K562 (cell line): ENCODE data around the gene SLAMF6. TPM values are rescaled to one million over a fixed set of nuclear protein-coding genes. Genes with fewer than 3 reads are reported as not detected.
A peak's percentile ranks its signal among the peaks of the same experiment; 100 is the strongest.

Experiments
- ATAC-seq: fragments of 200-7000 bp; cut with Tn5 transposase; 3 replicates; pipeline ENCODE4 v1.9.1; 2020; ENCODE audit warnings: moderate library complexity
- BruUV-seq: library from RNA; stranded (reverse); fragments of 400-500 nt; replicated peaks from 2 replicates; lab custom pipeline; 2021; lab: Mats Ljungman, UMichigan
- CTCF ChIA-PET: fragments of 300-600 bp; formaldehyde crosslinking; extraction: SDS; loops from one replicate; lab custom pipeline; 2021; ENCODE audit warnings: low intra/inter-chr PET ratio; lab: Yijun Ruan, JAX
- POLR2A ChIA-PET: fragments of 300-600, 350-650 bp; sonication (Branson Sonifier 250); formaldehyde crosslinking; extraction: SDS; loops from one replicate; lab custom pipeline; 2021; ENCODE audit warnings: antibody characterized with exemption, inconsistent platforms; lab: Yijun Ruan, JAX
- DNase-seq, 4 experiments: peaks; one replicate each; pipeline versions ENCODE4 v3.0.0 to v3.0.0-alpha.2; 2011 to 2018; ENCODE audit warnings: low spot score in 3 of 4, mixed read lengths in 3 of 4; ENCODE audit errors: extremely low read depth in 1 of 4
- FAIRE-seq: peaks from 2 replicates; lab custom pipeline; 2011; peaks lifted over from hg19 to GRCh38; lab: Jason Lieb, UNC
- H2AFZ ChIP-seq: 2 replicates; pipeline ENCODE4 v1.6.0; 2011; ENCODE audit warnings: low read depth, low read length, control low read depth, inconsistent platforms
- H3K27ac ChIP-seq: fragments of 200-600 bp; 3 replicates; pipeline ENCODE4 v1.8.0; 2011; ENCODE audit warnings: low read depth, mild to moderate bottlenecking, control low read depth, inconsistent platforms, low read length, moderate library complexity, mixed read lengths; ENCODE audit errors: extremely low read depth
- H3K27me3 ChIP-seq, 2 experiments: fragments of 300-600 bp in 1 of 2; 2 replicates in 1 of 2; 3 replicates in 1 of 2; pipeline versions ENCODE4 v1.6.0 to v1.8.0; 2011; ENCODE audit warnings: inconsistent platforms in 2 of 2, low read length in 2 of 2, mild to moderate bottlenecking in 1 of 2, mixed read lengths in 1 of 2, moderate library complexity in 1 of 2; ENCODE audit not compliant: control insufficient read depth in 2 of 2, insufficient read depth in 2 of 2
- H3K36me3 ChIP-seq: fragments of 300-600 bp; 3 replicates; pipeline ENCODE4 v1.8.0; 2011; ENCODE audit warnings: mild to moderate bottlenecking, low read length, inconsistent platforms; ENCODE audit not compliant: control insufficient read depth, insufficient read depth
- H3K4me1 ChIP-seq, 2 experiments: fragments of 200-600 bp in 1 of 2; replicated peaks in 1 of 2; 2 replicates in 1 of 2; 3 replicates in 1 of 2; pipeline versions ENCODE4 v1.5.1 to v1.8.0; 2011; ENCODE audit warnings: inconsistent platforms in 2 of 2, low read length in 2 of 2, mild to moderate bottlenecking in 1 of 2, mixed read lengths in 1 of 2, moderate library complexity in 1 of 2; ENCODE audit not compliant: control insufficient read depth in 2 of 2, insufficient read depth in 2 of 2
- H3K4me2 ChIP-seq: 2 replicates; pipeline ENCODE4 v1.6.1; 2011; ENCODE audit warnings: low read length, control low read depth, inconsistent platforms, mixed read lengths; ENCODE audit not compliant: insufficient read depth
- H3K4me3 ChIP-seq: fragments of 200-600 bp; sonication (generic), shearing (Covaris generic); 2 replicates; pipeline ENCODE4 v1.5.1; 2016; ENCODE audit warnings: control low read depth, inconsistent platforms
- H3K79me2 ChIP-seq: fragments of 200-600 bp; 3 replicates; pipeline ENCODE4 v1.8.0; 2011; ENCODE audit warnings: low read length, inconsistent platforms; ENCODE audit not compliant: control insufficient read depth, insufficient read depth
- H3K9ac ChIP-seq, 2 experiments: 2 replicates each; pipeline versions ENCODE4 v1.6.0 to v1.6.1; 2011; ENCODE audit warnings: low read depth in 2 of 2, low read length in 2 of 2, control low read depth in 1 of 2, inconsistent platforms in 1 of 2, mild to moderate bottlenecking in 1 of 2, mixed read lengths in 1 of 2; ENCODE audit not compliant: insufficient read depth in 1 of 2
- H3K9me1 ChIP-seq: one replicate; pipeline ENCODE4 v1.6.0; 2011; ENCODE audit warnings: inconsistent platforms, mild to moderate bottlenecking, low read length, moderate library complexity; ENCODE audit not compliant: control insufficient read depth, insufficient read depth
- H3K9me3 ChIP-seq: replicated peaks from 2 replicates; pipeline ENCODE4 v1.5.1; 2011; ENCODE audit warnings: low read depth, low read length, inconsistent platforms; ENCODE audit not compliant: control insufficient read depth, insufficient read depth
- H4K20me1 ChIP-seq: replicated peaks from 2 replicates; pipeline ENCODE4 v1.6.1; 2011; ENCODE audit warnings: low read length, inconsistent platforms, mixed read lengths; ENCODE audit not compliant: control insufficient read depth, insufficient read depth
- ATF3 ChIP-seq, 2 experiments: fragments of 450-650 bp in 1 of 2; sonication (generic) in 1 of 2; formaldehyde crosslinking in 1 of 2; IDR thresholded peaks in 1 of 2; conservative IDR thresholded peaks in 1 of 2; 2 replicates each; pipeline versions ENCODE4 v1.6.1 to v1.8.1; 2016 to 2023; ENCODE audit warnings: mild to moderate bottlenecking in 2 of 2, moderate library complexity in 2 of 2, inconsistent platforms in 1 of 2, missing genetic modification reagents in 1 of 2
- CTCFL ChIP-seq: IDR thresholded peaks from 2 replicates; pipeline ENCODE4 v1.6.1; 2011; ENCODE audit warnings: borderline replicate concordance, low read depth, mild to moderate bottlenecking, moderate library complexity, low read length; ENCODE audit not compliant: insufficient read depth, poor library complexity, severe bottlenecking
- FOSL1 ChIP-seq: fragments of 200-800 bp; sonication (Bioruptor generic); conservative IDR thresholded peaks from 2 replicates; pipeline ENCODE4 v1.6.1; 2016; ENCODE audit warnings: missing genetic modification characterization, missing compliant biosample characterization
- NFIX ChIP-seq: fragments of 250-450 bp; sonication (Bioruptor Pico); IDR thresholded peaks from 2 replicates; pipeline ENCODE4 v1.4.0; 2020; ENCODE audit warnings: low read depth, mild to moderate bottlenecking, moderate library complexity
- WGBS: fragments of 100-300 bp; shearing (Covaris generic); methylation state at CpG from one replicate; pipeline ENCODE4 v1.1.6; 2016; ENCODE audit warnings: low coverage, mixed read lengths; ENCODE audit not compliant: insufficient coverage; ENCODE audit errors: missing lambda C conversion rate; 5-methylcytosine and 5-hydroxymethylcytosine counted together
- in situ Hi-C: fragments of 300-500 bp; cut with MboI; formaldehyde crosslinking; loops from 4 replicates; pipeline ENCODE4 v1.15.0; 2018; ENCODE audit warnings: inconsistent platforms, mixed read lengths
- intact Hi-C: fragments of 100-400 bp; cut with micrococcal nuclease; formaldehyde crosslinking; loops from 2 replicates; pipeline ENCODE4 v1.14.2; 2022
- polyA plus RNA-seq, 8 experiments: library from polyadenylated mRNA; depleted of rRNA in 4 of 8; stranded (reverse) in 5 of 8; unstranded in 3 of 8; fragments of >200 nt; fragmentation: Nextera tagmentation in 2 of 8; fragmentation: Illumina TruSeq in 1 of 8; extraction: Ambion mirVana in 2 of 8; extraction: Trizol in 1 of 8; gene quantifications; 2 replicates each; pipeline versions ENCODE4 v1.2.1 to v1.2.3, GENCODE V29; 2011 to 2014; ENCODE audit warnings: inconsistent platforms in 1 of 8, missing spikeins in 1 of 8
- total RNA-seq, 7 experiments: library from RNA; depleted of rRNA in 6 of 7; stranded (reverse); fragments of >200 nt in 6 of 7; fragmentation: Illumina TruSeq in 2 of 7; extraction: Trizol in 2 of 7; gene quantifications; 2 replicates each; pipeline versions ENCODE4 v1.2.1 to v1.2.3, GENCODE V29; 2011 to 2021; ENCODE audit warnings: low replicate concordance in 1 of 7

SLAMF6 gene
- total and polyA plus RNA-seq, 9 of the 15 experiments (the other 6 are each of a cell fraction or from before 2014, with no cell fraction given) = 0.56 to 4.8 (median 1.1) TPM

- BruUV-seq = no TSS peak
Observed at GRCh38 chr1:160520582-160520981, 2.5 kb downstream of the SLAMF6 start.

More at GRCh38 chr1:160520582-160520981, 2.5 kb downstream of the SLAMF6 start:
- TF ChIP-seq CTCFL (no peak), NFIX (CRISPR knock-in tag) (no peak), FOSL1 (peak; percentile 53; the same call in 1 of the 2 replicates), ATF3 (IDR thresholded peaks at IDR 0.05) (peak; percentile 17; the same call in 1 of the 2 replicates), ATF3 (CRISPR knock-in tag; conservative IDR thresholded peaks at IDR 0.05) (no peak)
- POLR2A ChIA-PET = no interaction called here
- Histone ChIP-seq H2AFZ (peak overlapping the region; percentile 69), H3K36me3 (no peaks in the 10 kb centered on the region), H3K27ac (no peak overlapping the region), H3K4me1 (peaks cover 4 to 26% of the 10 kb centered on the region in 2 experiments; a peak in 4 of 5 replicates), H3K9me1 (no peaks in the 10 kb centered on the region), H3K9me3 (no peaks in the 10 kb centered on the region; the same call in 1 of the 2 replicates), H3K4me3 (no peak overlapping the region), H3K9ac (no peak overlapping the region), H3K4me2 (no peak overlapping the region), H3K79me2 (no peaks in the 10 kb centered on the region), H4K20me1 (no peaks in the 10 kb centered on the region), H3K27me3 (no peaks in the 10 kb centered on the region)
- in situ Hi-C loops = no loop called here
- 35% methylated on average over 2 of the region's 2 CpGs for WGBS
- ATAC-seq (no peak), DNase-seq (no peak), FAIRE-seq (no peak)
- CTCF ChIA-PET = no interaction called here
- intact Hi-C loops = no loop called here
